Spleen (tissue), 7 donors: Measurements from ENCODE around the gene TYR.

ENCODE experiments used
- POLR2A ChIP-seq, 3 donors: fragments of 450-650 bp; IDR thresholded peaks; one replicate each; pipeline ENCODE4 v1.5.1; 2017; ENCODE audit warnings: antibody characterized with exemption in 3 of 3, mild to moderate bottlenecking in 1 of 3
- POLR2AphosphoS5 ChIP-seq, 3 donors: sonication (generic); formaldehyde crosslinking; IDR thresholded peaks; one replicate each; pipeline ENCODE4 v1.5.1; 2017; ENCODE audit warnings: antibody characterized with exemption in 3 of 3
- TF ChIP-seq, protein P1 (sequence below), 11 experiments: fragments of 200-600 bp in 7 of 11; fragments of 450-650 bp in 4 of 11; sonication (generic) in 4 of 11; IDR thresholded peaks in 8 of 11; conservative IDR thresholded peaks in 3 of 11; 1 replicate in 7 of 11; 2 replicates in 4 of 11; pipeline versions ENCODE4 v1.4.0 to v1.8.0; 2016 to 2021; ENCODE audit warnings: antibody characterized with exemption in 11 of 11, inconsistent platforms in 4 of 11, mild to moderate bottlenecking in 1 of 11
- donor health status: DM: no; HTN: no; CAD: no; lungs with moderate emphysema.
- donor health status: DM: no; HTN: no; CAD: no.
- donor health status: DM: no; HTN: no; CAD: no.

DNA sequence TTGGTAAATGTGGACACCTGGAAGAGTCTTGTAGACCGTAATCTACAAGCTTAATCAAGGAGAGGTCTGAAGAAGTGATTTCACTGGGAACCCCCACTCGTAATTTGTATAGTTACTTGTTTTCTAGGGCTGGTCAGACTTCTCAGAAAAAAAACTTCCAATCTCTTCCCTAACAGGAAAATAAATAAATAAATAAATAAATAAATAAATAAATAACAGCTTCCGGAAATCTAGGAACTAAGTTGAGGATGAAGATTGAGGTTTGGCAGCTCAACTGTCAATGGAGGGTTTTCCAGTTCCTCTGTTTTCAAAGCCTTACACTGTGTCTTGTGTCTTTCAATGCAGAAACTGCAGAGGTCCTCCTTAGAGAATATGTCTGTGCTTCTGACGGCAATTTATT is 17.7 kb upstream of the TYR start:
- no peak for TF ChIP-seq POLR2A (IDR thresholded peaks at IDR 0.05)
- TF ChIP-seq, protein P1, sequence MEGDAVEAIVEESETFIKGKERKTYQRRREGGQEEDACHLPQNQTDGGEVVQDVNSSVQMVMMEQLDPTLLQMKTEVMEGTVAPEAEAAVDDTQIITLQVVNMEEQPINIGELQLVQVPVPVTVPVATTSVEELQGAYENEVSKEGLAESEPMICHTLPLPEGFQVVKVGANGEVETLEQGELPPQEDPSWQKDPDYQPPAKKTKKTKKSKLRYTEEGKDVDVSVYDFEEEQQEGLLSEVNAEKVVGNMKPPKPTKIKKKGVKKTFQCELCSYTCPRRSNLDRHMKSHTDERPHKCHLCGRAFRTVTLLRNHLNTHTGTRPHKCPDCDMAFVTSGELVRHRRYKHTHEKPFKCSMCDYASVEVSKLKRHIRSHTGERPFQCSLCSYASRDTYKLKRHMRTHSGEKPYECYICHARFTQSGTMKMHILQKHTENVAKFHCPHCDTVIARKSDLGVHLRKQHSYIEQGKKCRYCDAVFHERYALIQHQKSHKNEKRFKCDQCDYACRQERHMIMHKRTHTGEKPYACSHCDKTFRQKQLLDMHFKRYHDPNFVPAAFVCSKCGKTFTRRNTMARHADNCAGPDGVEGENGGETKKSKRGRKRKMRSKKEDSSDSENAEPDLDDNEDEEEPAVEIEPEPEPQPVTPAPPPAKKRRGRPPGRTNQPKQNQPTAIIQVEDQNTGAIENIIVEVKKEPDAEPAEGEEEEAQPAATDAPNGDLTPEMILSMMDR (IDR thresholded peaks at IDR 0.05 in 8 of 11, conservative IDR thresholded peaks at IDR 0.05 in 3 of 11): no peak
- no peak for TF ChIP-seq POLR2AphosphoS5 (IDR thresholded peaks at IDR 0.05)
